AG04450 (cell line): ENCODE results near the gene SCRN2. TPM values are rescaled to one million over a fixed set of nuclear protein-coding genes. Genes with fewer than 3 reads are reported as not detected.

Experiments
- CTCF ChIA-PET: fragments of 300-600, 350-600 bp; formaldehyde crosslinking; extraction: SDS; loops from one replicate; lab custom pipeline; 2022; ENCODE audit warnings: antibody characterized with exemption, inconsistent platforms; lab: Charles Lee
- POLR2A ChIA-PET: fragments of 350-600 bp; formaldehyde crosslinking; extraction: SDS; loops from one replicate; lab custom pipeline; 2021; ENCODE audit warnings: antibody characterized with exemption, inconsistent platforms; lab: Yijun Ruan, JAX
- DNase-seq: peaks from one replicate; pipeline ENCODE4 v3.0.0-alpha.2; 2011; ENCODE audit warnings: low read depth, low spot score
- H3K27ac ChIP-seq: one replicate; pipeline ENCODE4 v1.5.1; 2012; ENCODE audit warnings: low read depth, low read length, control low read depth
- H3K27me3 ChIP-seq: one replicate; pipeline ENCODE4 v1.6.0; 2012; ENCODE audit warnings: low read length; ENCODE audit not compliant: control insufficient read depth, insufficient read depth
- H3K4me3 ChIP-seq: 2 replicates; pipeline ENCODE4 v1.5.1; 2011; ENCODE audit warnings: mild to moderate bottlenecking, low read depth, low read length, control low read depth
- H3K9me3 ChIP-seq: 2 replicates; pipeline ENCODE4 v1.5.1; 2012; ENCODE audit warnings: low read length; ENCODE audit not compliant: control insufficient read depth, insufficient read depth
- polyA plus RNA-seq: library from polyadenylated mRNA; depleted of rRNA; stranded (reverse); fragments of >200 nt; gene quantifications from 2 replicates; pipeline ENCODE4 v1.2.3, GENCODE V29; 2011
- TF ChIP-seq, protein P1 (sequence below): IDR thresholded peaks from 2 replicates; pipeline ENCODE4 v1.5.1; 2011; ENCODE audit warnings: low read depth, low read length, control low read depth, inconsistent platforms

SCRN2 gene
- polyA plus RNA-seq, 1 experiment: 13.3 TPM

GRCh38 chr17:47856830-47857229 is 15.8 kb upstream of the SCRN2 start:
- ChIA-PET CTCF (interaction anchor here (1.3 kb wide), 1 partner anchor 12 kb away, joined by 3 read pairs; no protein-coding TSS in a partner anchor), POLR2A (interaction anchor here (0.8 kb wide), 1 partner anchor 38 kb away, joined by 4 read pairs; no protein-coding TSS in a partner anchor)
- TF ChIP-seq, protein P1, sequence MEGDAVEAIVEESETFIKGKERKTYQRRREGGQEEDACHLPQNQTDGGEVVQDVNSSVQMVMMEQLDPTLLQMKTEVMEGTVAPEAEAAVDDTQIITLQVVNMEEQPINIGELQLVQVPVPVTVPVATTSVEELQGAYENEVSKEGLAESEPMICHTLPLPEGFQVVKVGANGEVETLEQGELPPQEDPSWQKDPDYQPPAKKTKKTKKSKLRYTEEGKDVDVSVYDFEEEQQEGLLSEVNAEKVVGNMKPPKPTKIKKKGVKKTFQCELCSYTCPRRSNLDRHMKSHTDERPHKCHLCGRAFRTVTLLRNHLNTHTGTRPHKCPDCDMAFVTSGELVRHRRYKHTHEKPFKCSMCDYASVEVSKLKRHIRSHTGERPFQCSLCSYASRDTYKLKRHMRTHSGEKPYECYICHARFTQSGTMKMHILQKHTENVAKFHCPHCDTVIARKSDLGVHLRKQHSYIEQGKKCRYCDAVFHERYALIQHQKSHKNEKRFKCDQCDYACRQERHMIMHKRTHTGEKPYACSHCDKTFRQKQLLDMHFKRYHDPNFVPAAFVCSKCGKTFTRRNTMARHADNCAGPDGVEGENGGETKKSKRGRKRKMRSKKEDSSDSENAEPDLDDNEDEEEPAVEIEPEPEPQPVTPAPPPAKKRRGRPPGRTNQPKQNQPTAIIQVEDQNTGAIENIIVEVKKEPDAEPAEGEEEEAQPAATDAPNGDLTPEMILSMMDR: no peak

DNA sequence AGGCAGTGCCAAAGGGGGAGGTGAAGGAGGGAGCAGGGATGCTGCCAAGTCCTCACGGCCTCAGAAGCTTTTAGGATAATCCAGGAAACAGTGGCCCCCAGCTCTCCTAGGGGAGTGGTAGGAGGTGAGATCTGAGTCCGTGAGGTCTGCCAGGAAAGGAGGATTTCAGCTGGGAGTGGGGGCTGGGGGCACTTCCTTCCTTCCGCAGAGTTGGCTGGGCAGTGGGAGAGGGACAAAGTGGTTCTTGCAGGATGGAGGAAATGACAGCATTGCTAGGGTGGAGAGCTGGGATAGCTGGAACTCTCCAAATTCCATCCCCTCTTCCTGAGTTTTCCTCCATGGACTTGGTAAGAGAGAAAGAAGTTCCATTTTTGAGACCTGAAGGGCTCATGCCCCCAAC is 14.7 kb upstream of the SCRN2 start:
- DNase-seq: no peak
- H3K27me3 ChIP-seq: peaks cover 58% of the 10 kb centered on the region
- TF ChIP-seq, protein P1: no peak
- no peak overlapping the region for H3K27ac ChIP-seq
- H3K9me3 ChIP-seq: no peaks in the 10 kb centered on the region
- ChIA-PET CTCF (interaction anchor here (1.6 kb wide), 2 partner anchors 14 to 34 kb away, joined by 4 to 7 read pairs; partner anchors contain the start of gene SCRN2), POLR2A (no interaction called here)
- H3K4me3 ChIP-seq: no peak overlapping the region

More at GRCh38 chr17:47856830-47857229, 15.8 kb upstream of the SCRN2 start:
- H3K27me3 ChIP-seq: peaks cover 51% of the 10 kb centered on the region
- DNase-seq: no peak
- H3K27ac ChIP-seq: no peak overlapping the region
- H3K9me3 ChIP-seq: no peaks in the 10 kb centered on the region
- H3K4me3 ChIP-seq: no peak overlapping the region

- H3K9me3 ChIP-seq: no peaks in the 10 kb centered on the region
- TF ChIP-seq, protein P1: no peak
- peaks cover 67% of the 10 kb centered on the region for H3K27me3 ChIP-seq
- no peak for DNase-seq
- H3K27ac ChIP-seq: no peak overlapping the region
- ChIA-PET POLR2A (no interaction called here), CTCF (no interaction called here)
- no peak overlapping the region for H3K4me3 ChIP-seq
Measured at GRCh38 chr17:47853616-47854015, 12.5 kb upstream of the SCRN2 start.

DNA sequence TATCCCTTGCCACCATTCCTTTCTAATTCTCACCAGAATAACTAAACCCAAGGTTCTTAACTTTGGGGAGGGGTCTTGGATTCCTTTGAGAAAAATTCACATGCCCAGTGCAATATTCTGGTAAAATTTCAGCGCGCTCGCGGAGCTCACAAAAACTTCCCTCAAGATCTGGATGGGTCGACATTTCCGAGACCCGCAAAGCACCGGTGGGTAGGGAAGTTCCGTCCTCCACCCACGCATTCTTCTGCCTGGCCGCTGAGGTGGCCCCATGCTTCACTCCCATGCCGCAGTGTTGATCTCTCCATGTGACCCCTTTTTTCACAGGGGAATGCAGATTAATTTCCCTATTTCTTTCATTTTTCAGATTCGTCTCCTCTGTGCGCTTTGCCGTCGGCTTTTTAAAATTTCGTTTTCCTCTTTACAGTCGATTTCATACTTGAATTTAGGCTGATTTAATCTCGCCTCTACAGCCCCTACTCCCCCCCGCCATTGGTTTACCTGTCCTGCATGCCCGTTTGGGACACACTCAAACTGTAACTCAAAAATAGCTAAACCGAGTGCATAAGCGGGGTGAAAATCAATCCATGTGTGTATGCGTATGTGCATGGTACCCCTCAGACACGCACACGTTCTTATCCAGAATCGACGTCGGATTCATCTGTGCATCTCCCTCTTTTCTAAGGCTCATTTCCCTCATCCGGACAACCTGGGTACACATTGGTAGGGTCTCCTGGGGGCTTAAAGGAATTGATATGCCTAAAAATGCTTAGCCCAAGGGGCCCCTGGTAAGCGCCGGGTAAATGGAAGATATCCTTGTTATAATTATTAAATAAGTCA is 11.3 kb upstream of the SCRN2 start:
- H3K27me3 ChIP-seq: peaks cover 77% of the 10 kb centered on the region
- POLR2A ChIA-PET: interaction anchor here (0.6 kb wide), 1 partner anchor 39 kb away, joined by 4 read pairs; no protein-coding TSS in a partner anchor
- DNase-seq: no peak
- TF ChIP-seq, protein P1: no peak
- H3K27ac ChIP-seq: no peak overlapping the region
- peaks cover 9% of the 10 kb centered on the region; the same call in 1 of the 2 replicates for H3K9me3 ChIP-seq
- CTCF ChIA-PET: interaction anchor here (2.7 to 5.2 kb wide), 2 partner anchors 11 to 38 kb away, joined by 21 to 26 read pairs; partner anchors contain the start of gene SCRN2
- H3K4me3 ChIP-seq: no peak overlapping the region

DNA sequence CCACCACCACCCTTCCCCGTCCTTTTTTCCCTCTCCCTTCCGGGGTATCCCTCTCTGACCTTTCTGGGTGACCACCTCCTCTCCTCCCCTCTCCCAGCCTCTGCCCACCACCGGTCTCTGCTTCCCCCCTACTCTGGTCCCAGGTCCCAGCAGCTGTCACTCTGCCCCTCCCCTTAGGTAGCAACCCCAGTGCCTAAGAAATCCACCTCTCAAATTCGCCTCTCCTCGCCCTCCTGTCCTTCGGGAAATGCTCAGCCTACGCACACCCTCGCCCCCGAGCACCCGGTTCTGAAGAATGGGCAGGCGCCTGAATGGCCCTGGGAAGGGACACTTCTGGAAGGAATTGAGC is 10.7 kb upstream of the SCRN2 start:
- Histone ChIP-seq H3K27me3 (peaks cover 80% of the 10 kb centered on the region), H3K4me3 (no peak overlapping the region), H3K9me3 (peaks cover 9% of the 10 kb centered on the region; the same call in 1 of the 2 replicates), H3K27ac (no peak overlapping the region)
- no peak for DNase-seq
- POLR2A ChIA-PET: no interaction called here
- TF ChIP-seq, protein P1: no peak
- CTCF ChIA-PET: interaction anchor here (2.7 to 5.2 kb wide), 2 partner anchors 10 to 38 kb away, joined by 21 to 26 read pairs; partner anchors contain the start of gene SCRN2
